ENCODE results near the gene PROCR. TPM values are rescaled to one million over a fixed set of nuclear protein-coding genes. Genes with fewer than 3 reads are reported as not detected.

Gene PROCR
- total and polyA plus RNA-seq, 10 of the 15 experiments (the other 5 are each of a cell fraction or from before 2014, with no cell fraction given) = 0.12 to 0.78 (median 0.35) TPM; not detected in 2

GRCh38 chr20:35146299-35146919, 25.5 kb upstream of the PROCR start (continued):
- TF ChIP-seq ZBTB33 (IDR thresholded peaks at IDR 0.05) (no peak), FOXK2 (IDR thresholded peaks at IDR 0.05) (0 out of 2 replicates have a peak, but pooled peaks have one; percentile 4), MEF2B (IDR thresholded peaks at IDR 0.05; ENCODE audit: partially characterized antibody, poor library complexity, severe bottlenecking) (no peak)

- Histone ChIP-seq H3K4me2 (ENCODE audit: control insufficient read depth, insufficient read depth) (peak within 1 kb of the TSS; percentile 65), H3K27ac (ENCODE audit: control insufficient read depth, insufficient read depth) (peak within 1 kb of the TSS; percentile 69), H3K4me3 (peak within 1 kb of the TSS; percentile 88), H3K9ac (ENCODE audit: control insufficient read depth, insufficient read depth, low read length) (peak within 1 kb of the TSS; percentile 91), H3K27me3 (replicated peaks in 1 of 2; ENCODE audit: control insufficient read depth in 2 of 2, insufficient read depth in 2 of 2, low read length in 1 of 2) (no peaks in the 10 kb centered on the region), H3K4me1 (ENCODE audit: control insufficient read depth, insufficient read depth, low read length) (peaks cover 13% of the 10 kb centered on the region), H3K79me2 (ENCODE audit: control insufficient read depth, insufficient read depth, low read length) (peaks cover 11% of the 10 kb centered on the region), H4K20me1 (ENCODE audit: control insufficient read depth, insufficient read depth) (no peaks in the 10 kb centered on the region), H3K36me3 (ENCODE audit: control insufficient read depth in 2 of 2, insufficient read depth in 2 of 2, low read length in 1 of 2) (peaks cover 0 to 3% of the 10 kb centered on the region in 2 experiments; a peak in 1 of 4 replicates), H3K9me3 (replicated peaks; ENCODE audit: control insufficient read depth, insufficient read depth, low read length) (no peaks in the 10 kb centered on the region), H2AFZ (ENCODE audit: control insufficient read depth, low read depth, low read length) (peak within 1 kb of the TSS; percentile 100)
- DNase-seq (ENCODE audit: low read depth, low spot score) = peak; percentile 88
- ChIA-PET CTCF (interaction anchor here (0.7 to 5.7 kb wide), 17 partner anchors 18 to 314 kb away, joined by 3 to 98 read pairs (median 4); partner anchors contain the start of genes ACSS2, GGT7 and TRPC4AP), POLR2A (interaction anchor here (0.6 to 1.2 kb wide), 4 partner anchors 18 to 271 kb away, joined by 3 to 8 read pairs (median 4); partner anchors contain the start of genes ACSS2 and MMP24OS), RAD21 (ENCODE audit: unreplicated experiment) (interaction anchor here (0.6 to 3.3 kb wide), 12 partner anchors 19 to 322 kb away, joined by 3 to 10 read pairs (median 3); partner anchors contain the start of genes CEP250, GSS, MYH7B and NCOA6), SMC1A (ENCODE audit: uncharacterized antibody, unreplicated experiment) (interaction anchor here (0.6 to 2.2 kb wide), 12 partner anchors 10 to 273 kb away, joined by 3 to 13 read pairs (median 4); partner anchors contain the start of gene EIF6)
- intact Hi-C loops (cut with micrococcal nuclease; ENCODE audit: unreplicated experiment) = loop anchor here (10.0 kb wide), 1 partner anchor 298 kb away; no protein-coding TSS in a partner anchor
- WGBS (ENCODE audit: insufficient coverage, insufficient replicate concordance, low lambda C conversion rate, missing lambda C conversion rate) = 2% methylated on average over 39 of the region's 42 CpGs
- in situ Hi-C loops (cut with MboI) = loop anchor here (5.0 to 10.0 kb wide), 2 partner anchors 120 to 298 kb away; no protein-coding TSS in a partner anchor
- peak; percentile 97 for FAIRE-seq
- peak; percentile 91 for ATAC-seq
- BruUV-seq (replicated peaks) = no TSS peak
- TF ChIP-seq YY1 (IDR thresholded peaks at IDR 0.05; ENCODE audit: low read depth, low read length) = peak; percentile 68
- no peak for TF ChIP-seq BCL11A (IDR thresholded peaks at IDR 0.05; ENCODE audit: low read depth, low read length)
- no peak for TF ChIP-seq PBX3 (IDR thresholded peaks at IDR 0.05; ENCODE audit: insufficient replicate concordance, low read depth, low read length)
- TF ChIP-seq EP300 (IDR thresholded peaks at IDR 0.05; ENCODE audit: borderline replicate concordance in 1 of 2, control insufficient read depth in 1 of 2, low read depth in 2 of 2, low read length in 2 of 2) = no peak
- TF ChIP-seq SMC3 (IDR thresholded peaks at IDR 0.05; ENCODE audit: borderline replicate concordance, low read length) = no peak
- no peak for TF ChIP-seq EZH2 (IDR thresholded peaks at IDR 0.05; ENCODE audit: borderline replicate concordance, control insufficient read depth, low read depth, low read length)
- peak; percentile 69 for TF ChIP-seq NR2C1 (IDR thresholded peaks at IDR 0.05)
- TF ChIP-seq NFYB (IDR thresholded peaks at IDR 0.05; ENCODE audit: insufficient read depth, low read depth, low read length) = no peak
- no peak for TF ChIP-seq NFXL1 (IDR thresholded peaks at IDR 0.05; ENCODE audit: borderline replicate concordance)
- no peak for TF ChIP-seq ASH2L (IDR thresholded peaks at IDR 0.05; ENCODE audit: borderline replicate concordance, low read depth)
- no peak; the same call in 1 of the 2 replicates for TF ChIP-seq PML (IDR thresholded peaks at IDR 0.05; ENCODE audit: low read length)
- no peak for TF ChIP-seq ZNF24 (IDR thresholded peaks at IDR 0.05)
- 0 out of 2 replicates have a peak, but pooled peaks have one; percentile 34 for TF ChIP-seq TAF1 (IDR thresholded peaks at IDR 0.05; ENCODE audit: borderline replicate concordance, low read depth, low read length)
- no peak for TF ChIP-seq MTA3 (IDR thresholded peaks at IDR 0.05; ENCODE audit: borderline replicate concordance, low read length)
- TF ChIP-seq SREBF2 (IDR thresholded peaks at IDR 0.05; ENCODE audit: low read length) = no peak
These were observed 24.8 kb upstream of the PROCR start, which contains the start of gene EDEM2 for GRCh38 chr20:35146920-35147574. Gene EDEM2, minus strand, starts transcription at chr20:35147336. Its CDS starts 78 bp downstream, at chr20:35147258.

Data from GM12878 (cell line).